GM12878 (cell line): ENCODE results near the gene SLC25A45. TPM values are rescaled to one million over a fixed set of nuclear protein-coding genes. Genes with fewer than 3 reads are reported as not detected.

ENCODE experiments used
- HDGF ChIP-seq: fragments of 450-650 bp; IDR thresholded peaks from 2 replicates; pipeline ENCODE4 v1.6.1; 2016; ENCODE audit warnings: antibody characterized with exemption
- IKZF2 ChIP-seq, 2 experiments: fragments of 450-650 bp; IDR thresholded peaks; 2 replicates each; pipeline ENCODE4 v1.6.1; 2017; ENCODE audit warnings: mild to moderate bottlenecking in 2 of 2, moderate library complexity in 2 of 2
- MEF2A ChIP-seq: IDR thresholded peaks from 2 replicates; pipeline ENCODE4 v1.6.1; 2011; ENCODE audit warnings: low read depth, mild to moderate bottlenecking, low read length, moderate library complexity; ENCODE audit not compliant: insufficient read depth
- MXI1 ChIP-seq: fragments of 150-350 bp; IDR thresholded peaks from 2 replicates; pipeline ENCODE4 v1.6.1; 2011; ENCODE audit warnings: low read depth, mild to moderate bottlenecking, inconsistent platforms, low read length, improper control_type of control experiment
- NBN ChIP-seq: fragments of 450-650 bp; IDR thresholded peaks from 2 replicates; pipeline ENCODE4 v1.6.1; 2016
- SIN3A ChIP-seq: IDR thresholded peaks from 2 replicates; pipeline ENCODE4 v1.6.1; 2012; ENCODE audit warnings: low read depth, low read length, improper control_type of control experiment
- STAT3 ChIP-seq: IDR thresholded peaks from 2 replicates; pipeline ENCODE4 v1.6.1; 2011; ENCODE audit warnings: low read depth, low read length, improper control_type of control experiment
- TCF12 ChIP-seq: IDR thresholded peaks from 2 replicates; pipeline ENCODE4 v1.6.1; 2011; ENCODE audit warnings: low read depth, mild to moderate bottlenecking, low read length
- TCF3 ChIP-seq: IDR thresholded peaks from 2 replicates; pipeline ENCODE4 v1.6.1; 2012; ENCODE audit warnings: low read depth, mild to moderate bottlenecking, low read length, borderline replicate concordance; ENCODE audit not compliant: insufficient read depth
- YY1 ChIP-seq: IDR thresholded peaks from 2 replicates; pipeline ENCODE4 v1.6.1; 2011; ENCODE audit warnings: low read depth, mild to moderate bottlenecking, low read length
- ZBED1 ChIP-seq: IDR thresholded peaks from 2 replicates; pipeline ENCODE4 v1.6.1; 2016; ENCODE audit warnings: borderline replicate concordance
- polyA plus RNA-seq, 11 experiments: library from polyadenylated mRNA; depleted of rRNA in 4 of 11; unstranded in 6 of 11; stranded (reverse) in 5 of 11; fragments of >200 nt; fragmentation: Nextera tagmentation in 4 of 11; fragmentation: Illumina TruSeq in 1 of 11; extraction: Ambion mirVana in 4 of 11; extraction: Trizol in 1 of 11; gene quantifications; 1 replicate in 1 of 11; 2 replicates in 10 of 11; pipeline versions ENCODE4 v1.2.1 to v1.2.3, GENCODE V29; 2011 to 2016; ENCODE audit warnings: inconsistent platforms in 2 of 11, missing spikeins in 2 of 11, low read depth in 1 of 11
- total RNA-seq, 4 experiments: library from RNA; depleted of rRNA in 3 of 4; stranded (reverse); fragments of >200 nt in 3 of 4; fragmentation: Illumina TruSeq in 1 of 4; extraction: Trizol in 1 of 4; gene quantifications; 2 replicates each; pipeline versions ENCODE4 v1.2.1 to v1.2.3, GENCODE V29; 2013 to 2021
- TF ChIP-seq, protein P1 (sequence below): fragments of 450-650 bp; IDR thresholded peaks from 2 replicates; pipeline ENCODE4 v1.6.1; 2018; ENCODE audit warnings: borderline replicate concordance, mild to moderate bottlenecking; ENCODE audit not compliant: partially characterized antibody
- TF ChIP-seq, protein P2 (sequence below): fragments of 450-650 bp; formaldehyde crosslinking; IDR thresholded peaks from 2 replicates; pipeline ENCODE4 v1.4.0; 2022; ENCODE audit warnings: mild to moderate bottlenecking, moderate library complexity
- TF ChIP-seq, protein P3 (sequence below): fragments of 450-650 bp; IDR thresholded peaks from 2 replicates; pipeline ENCODE4 v1.6.1; 2016; ENCODE audit warnings: mild to moderate bottlenecking
- TF ChIP-seq, protein P4 (sequence below): fragments of 450-650 bp; IDR thresholded peaks from 2 replicates; pipeline ENCODE4 v1.6.1; 2016; ENCODE audit warnings: mild to moderate bottlenecking
- TF ChIP-seq, protein P5 (sequence below): fragments of 450-650 bp; IDR thresholded peaks from 2 replicates; pipeline ENCODE4 v1.6.1; 2017; ENCODE audit warnings: mild to moderate bottlenecking, moderate library complexity

SLC25A45 gene
- total and polyA plus RNA-seq, 10 of the 15 experiments (the other 5 are each of a cell fraction or from before 2014, with no cell fraction given): 4.1 to 35.2 (median 20.3) TPM

DNA sequence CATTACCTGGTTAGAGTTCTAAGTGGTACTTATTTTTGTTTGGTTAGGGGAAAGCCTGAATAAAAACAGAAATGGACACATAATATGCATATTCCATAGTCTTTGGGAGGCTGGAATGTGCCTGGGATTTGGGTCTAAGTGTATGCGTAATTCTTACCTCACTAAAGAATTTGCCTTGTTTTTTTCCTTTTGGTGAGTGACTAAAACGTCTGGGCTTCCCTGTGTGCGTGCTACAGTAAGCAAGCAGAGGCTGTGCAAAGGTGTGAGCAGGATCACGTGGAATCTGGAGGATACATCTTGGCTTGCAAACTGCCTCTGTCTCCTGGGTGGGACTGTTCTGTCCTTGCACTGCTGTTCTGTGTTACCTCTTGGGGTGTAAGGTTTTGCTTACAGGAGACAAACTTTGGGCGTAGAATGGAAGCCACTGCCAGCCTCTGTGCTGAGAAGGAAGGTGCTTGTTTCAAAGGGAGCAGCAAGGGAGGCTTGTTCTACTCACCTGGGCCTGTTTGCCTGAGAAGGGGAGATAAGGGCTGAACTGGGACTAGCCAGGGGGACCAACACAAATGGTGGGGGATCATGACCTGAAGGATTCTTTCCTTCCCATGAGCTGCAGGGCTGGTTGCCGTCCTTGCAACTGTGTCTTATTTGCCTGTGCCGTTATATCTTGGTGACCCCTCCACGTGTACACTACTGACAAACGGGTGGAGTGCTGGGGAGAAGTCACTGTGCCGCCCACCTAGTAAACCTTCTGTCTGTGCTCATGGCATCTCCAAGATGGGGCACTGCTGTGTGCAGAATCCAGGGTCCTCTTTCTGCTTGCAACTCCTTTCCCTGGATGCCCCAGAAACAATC lies 44.6 kb upstream of the SLC25A45 start (continued):
- TF ChIP-seq IKZF2 (IDR thresholded peaks at IDR 0.05): peak in 1 of 2 experiments; percentile 20; a peak in 2 of 4 replicates
- TF ChIP-seq, protein P1, sequence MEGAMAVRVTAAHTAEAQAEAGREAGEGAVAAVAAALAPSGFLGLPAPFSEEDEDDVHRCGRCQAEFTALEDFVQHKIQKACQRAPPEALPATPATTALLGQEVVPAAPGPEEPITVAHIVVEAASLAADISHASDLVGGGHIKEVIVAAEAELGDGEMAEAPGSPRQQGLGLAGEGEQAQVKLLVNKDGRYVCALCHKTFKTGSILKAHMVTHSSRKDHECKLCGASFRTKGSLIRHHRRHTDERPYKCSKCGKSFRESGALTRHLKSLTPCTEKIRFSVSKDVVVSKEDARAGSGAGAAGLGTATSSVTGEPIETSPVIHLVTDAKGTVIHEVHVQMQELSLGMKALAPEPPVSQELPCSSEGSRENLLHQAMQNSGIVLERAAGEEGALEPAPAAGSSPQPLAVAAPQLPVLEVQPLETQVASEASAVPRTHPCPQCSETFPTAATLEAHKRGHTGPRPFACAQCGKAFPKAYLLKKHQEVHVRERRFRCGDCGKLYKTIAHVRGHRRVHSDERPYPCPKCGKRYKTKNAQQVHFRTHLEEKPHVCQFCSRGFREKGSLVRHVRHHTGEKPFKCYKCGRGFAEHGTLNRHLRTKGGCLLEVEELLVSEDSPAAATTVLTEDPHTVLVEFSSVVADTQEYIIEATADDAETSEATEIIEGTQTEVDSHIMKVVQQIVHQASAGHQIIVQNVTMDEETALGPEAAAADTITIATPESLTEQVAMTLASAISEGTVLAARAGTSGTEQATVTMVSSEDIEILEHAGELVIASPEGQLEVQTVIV: no peak
- peak; percentile 22 for TF ChIP-seq HDGF
- TF ChIP-seq SIN3A: peak; percentile 42; the same call in 1 of the 2 replicates
- TF ChIP-seq, protein P2, sequence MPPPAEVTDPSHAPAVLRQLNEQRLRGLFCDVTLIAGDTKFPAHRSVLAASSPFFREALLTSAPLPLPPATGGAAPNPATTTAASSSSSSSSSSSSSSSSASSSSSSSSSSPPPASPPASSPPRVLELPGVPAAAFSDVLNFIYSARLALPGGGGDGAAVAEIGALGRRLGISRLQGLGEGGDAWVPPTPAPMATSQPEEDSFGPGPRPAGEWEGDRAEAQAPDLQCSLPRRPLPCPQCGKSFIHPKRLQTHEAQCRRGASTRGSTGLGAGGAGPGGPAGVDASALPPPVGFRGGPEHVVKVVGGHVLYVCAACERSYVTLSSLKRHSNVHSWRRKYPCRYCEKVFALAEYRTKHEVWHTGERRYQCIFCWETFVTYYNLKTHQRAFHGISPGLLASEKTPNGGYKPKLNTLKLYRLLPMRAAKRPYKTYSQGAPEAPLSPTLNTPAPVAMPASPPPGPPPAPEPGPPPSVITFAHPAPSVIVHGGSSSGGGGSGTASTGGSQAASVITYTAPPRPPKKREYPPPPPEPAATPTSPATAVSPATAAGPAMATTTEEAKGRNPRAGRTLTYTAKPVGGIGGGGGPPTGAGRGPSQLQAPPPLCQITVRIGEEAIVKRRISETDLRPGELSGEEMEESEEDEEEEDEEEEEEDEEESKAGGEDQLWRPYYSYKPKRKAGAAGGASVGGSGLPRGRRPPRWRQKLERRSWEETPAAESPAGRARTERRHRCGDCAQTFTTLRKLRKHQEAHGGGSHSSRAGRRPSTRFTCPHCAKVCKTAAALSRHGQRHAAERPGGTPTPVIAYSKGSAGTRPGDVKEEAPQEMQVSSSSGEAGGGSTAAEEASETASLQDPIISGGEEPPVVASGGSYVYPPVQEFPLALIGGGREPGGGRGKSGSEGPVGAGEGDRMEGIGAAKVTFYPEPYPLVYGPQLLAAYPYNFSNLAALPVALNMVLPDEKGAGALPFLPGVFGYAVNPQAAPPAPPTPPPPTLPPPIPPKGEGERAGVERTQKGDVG (CRISPR knock-in tag): peak; percentile 41; the same call in 1 of the 2 replicates
- TF ChIP-seq, protein P3, sequence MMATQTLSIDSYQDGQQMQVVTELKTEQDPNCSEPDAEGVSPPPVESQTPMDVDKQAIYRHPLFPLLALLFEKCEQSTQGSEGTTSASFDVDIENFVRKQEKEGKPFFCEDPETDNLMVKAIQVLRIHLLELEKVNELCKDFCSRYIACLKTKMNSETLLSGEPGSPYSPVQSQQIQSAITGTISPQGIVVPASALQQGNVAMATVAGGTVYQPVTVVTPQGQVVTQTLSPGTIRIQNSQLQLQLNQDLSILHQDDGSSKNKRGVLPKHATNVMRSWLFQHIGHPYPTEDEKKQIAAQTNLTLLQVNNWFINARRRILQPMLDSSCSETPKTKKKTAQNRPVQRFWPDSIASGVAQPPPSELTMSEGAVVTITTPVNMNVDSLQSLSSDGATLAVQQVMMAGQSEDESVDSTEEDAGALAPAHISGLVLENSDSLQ: no peak
- TF ChIP-seq, protein P4, sequence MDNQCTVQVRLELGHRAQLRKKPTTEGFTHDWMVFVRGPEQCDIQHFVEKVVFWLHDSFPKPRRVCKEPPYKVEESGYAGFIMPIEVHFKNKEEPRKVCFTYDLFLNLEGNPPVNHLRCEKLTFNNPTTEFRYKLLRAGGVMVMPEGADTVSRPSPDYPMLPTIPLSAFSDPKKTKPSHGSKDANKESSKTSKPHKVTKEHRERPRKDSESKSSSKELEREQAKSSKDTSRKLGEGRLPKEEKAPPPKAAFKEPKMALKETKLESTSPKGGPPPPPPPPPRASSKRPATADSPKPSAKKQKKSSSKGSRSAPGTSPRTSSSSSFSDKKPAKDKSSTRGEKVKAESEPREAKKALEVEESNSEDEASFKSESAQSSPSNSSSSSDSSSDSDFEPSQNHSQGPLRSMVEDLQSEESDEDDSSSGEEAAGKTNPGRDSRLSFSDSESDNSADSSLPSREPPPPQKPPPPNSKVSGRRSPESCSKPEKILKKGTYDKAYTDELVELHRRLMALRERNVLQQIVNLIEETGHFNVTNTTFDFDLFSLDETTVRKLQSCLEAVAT: 0 out of 2 replicates have a peak, but pooled peaks have one; percentile 37
- peak; percentile 39 for TF ChIP-seq MXI1
- peak; percentile 28; the same call in 1 of the 2 replicates for TF ChIP-seq TCF12
- 0 out of 2 replicates have a peak, but pooled peaks have one; percentile 12 for TF ChIP-seq TCF3
- TF ChIP-seq, protein P5, sequence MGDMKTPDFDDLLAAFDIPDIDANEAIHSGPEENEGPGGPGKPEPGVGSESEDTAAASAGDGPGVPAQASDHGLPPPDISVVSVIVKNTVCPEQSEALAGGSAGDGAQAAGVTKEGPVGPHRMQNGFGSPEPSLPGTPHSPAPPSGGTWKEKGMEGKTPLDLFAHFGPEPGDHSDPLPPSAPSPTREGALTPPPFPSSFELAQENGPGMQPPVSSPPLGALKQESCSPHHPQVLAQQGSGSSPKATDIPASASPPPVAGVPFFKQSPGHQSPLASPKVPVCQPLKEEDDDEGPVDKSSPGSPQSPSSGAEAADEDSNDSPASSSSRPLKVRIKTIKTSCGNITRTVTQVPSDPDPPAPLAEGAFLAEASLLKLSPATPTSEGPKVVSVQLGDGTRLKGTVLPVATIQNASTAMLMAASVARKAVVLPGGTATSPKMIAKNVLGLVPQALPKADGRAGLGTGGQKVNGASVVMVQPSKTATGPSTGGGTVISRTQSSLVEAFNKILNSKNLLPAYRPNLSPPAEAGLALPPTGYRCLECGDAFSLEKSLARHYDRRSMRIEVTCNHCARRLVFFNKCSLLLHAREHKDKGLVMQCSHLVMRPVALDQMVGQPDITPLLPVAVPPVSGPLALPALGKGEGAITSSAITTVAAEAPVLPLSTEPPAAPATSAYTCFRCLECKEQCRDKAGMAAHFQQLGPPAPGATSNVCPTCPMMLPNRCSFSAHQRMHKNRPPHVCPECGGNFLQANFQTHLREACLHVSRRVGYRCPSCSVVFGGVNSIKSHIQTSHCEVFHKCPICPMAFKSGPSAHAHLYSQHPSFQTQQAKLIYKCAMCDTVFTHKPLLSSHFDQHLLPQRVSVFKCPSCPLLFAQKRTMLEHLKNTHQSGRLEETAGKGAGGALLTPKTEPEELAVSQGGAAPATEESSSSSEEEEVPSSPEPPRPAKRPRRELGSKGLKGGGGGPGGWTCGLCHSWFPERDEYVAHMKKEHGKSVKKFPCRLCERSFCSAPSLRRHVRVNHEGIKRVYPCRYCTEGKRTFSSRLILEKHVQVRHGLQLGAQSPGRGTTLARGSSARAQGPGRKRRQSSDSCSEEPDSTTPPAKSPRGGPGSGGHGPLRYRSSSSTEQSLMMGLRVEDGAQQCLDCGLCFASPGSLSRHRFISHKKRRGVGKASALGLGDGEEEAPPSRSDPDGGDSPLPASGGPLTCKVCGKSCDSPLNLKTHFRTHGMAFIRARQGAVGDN: peak; percentile 23; the same call in 1 of the 2 replicates
- 0 out of 2 replicates have a peak, but pooled peaks have one; percentile 4 for TF ChIP-seq STAT3
- 0 out of 2 replicates have a peak, but pooled peaks have one; percentile 48 for TF ChIP-seq NBN
- TF ChIP-seq ZBED1: peak; percentile 48
- TF ChIP-seq YY1: peak; percentile 8; the same call in 1 of the 2 replicates
- TF ChIP-seq MEF2A: no peak
